ENCODE results near the gene DGKI.

Gene DGKI

GRCh38 chr7:137696376-137696775 lies 150.4 kb downstream of the DGKI start:
- H3K4me1 ChIP-seq (ENCODE audit: control insufficient read depth in 2 of 2, insufficient read depth in 1 of 2, low read depth in 1 of 2, low read length in 2 of 2) = peaks cover 0 to 4% of the 10 kb centered on the region in 2 donors
- no peak overlapping the region for H3K27ac ChIP-seq (replicated peaks; ENCODE audit: low read length)
- H3K9ac ChIP-seq (ENCODE audit: low read depth, low read length, poor library complexity) = no peak overlapping the region
- no peak overlapping the region for H2BK5ac ChIP-seq (ENCODE audit: low read length)
- no peak overlapping the region for H3K14ac ChIP-seq (ENCODE audit: low read length)
- H3K4ac ChIP-seq (ENCODE audit: low read length) = no peak overlapping the region
- H2BK12ac ChIP-seq (ENCODE audit: low read length) = no peak overlapping the region
- no CpG with 5 or more reads among the region's 2 CpGs for WGBS, 2 donors (ENCODE audit: extremely low coverage in 2 of 2, insufficient read length in 2 of 2, insufficient replicate concordance in 1 of 2)
- no peaks in the 10 kb centered on the region for H3K27me3 ChIP-seq (ENCODE audit: control insufficient read depth in 3 of 3, insufficient read depth in 3 of 3, low read depth in 1 of 3, low read length in 3 of 3)
- H4K91ac ChIP-seq (ENCODE audit: low read depth, low read length, poor library complexity) = no peak overlapping the region
- no peak overlapping the region for H3K4me2 ChIP-seq (ENCODE audit: insufficient read depth, low read length, poor library complexity, severe bottlenecking)
- H3K9me3 ChIP-seq (replicated peaks in 1 of 2; ENCODE audit: control insufficient read depth in 2 of 2, insufficient read depth in 1 of 2, low read depth in 1 of 2, low read length in 2 of 2) = no peaks in the 10 kb centered on the region
- no peaks in the 10 kb centered on the region for H3K79me1 ChIP-seq (ENCODE audit: low read depth, low read length)
- H2BK15ac ChIP-seq (ENCODE audit: low read length) = no peak overlapping the region
- no peaks in the 10 kb centered on the region for H3K36me3 ChIP-seq (replicated peaks in 1 of 2; ENCODE audit: control insufficient read depth in 2 of 2, insufficient read depth in 2 of 2, low read length in 2 of 2)
- no peak for DNase-seq (ENCODE audit: low spot score)
- H3K23ac ChIP-seq (ENCODE audit: low read depth, low read length, poor library complexity) = no peak overlapping the region
- no peak overlapping the region for H3K18ac ChIP-seq (ENCODE audit: low read length)
- no peak overlapping the region for H2AFZ ChIP-seq (ENCODE audit: low read length)
- H2BK120ac ChIP-seq (ENCODE audit: low read depth, low read length) = no peak overlapping the region
- no peak overlapping the region for H3K4me3 ChIP-seq (ENCODE audit: low read length in 2 of 2)
- no peak overlapping the region for H4K8ac ChIP-seq (ENCODE audit: low read depth, low read length)
- no peak overlapping the region for H2AK5ac ChIP-seq (ENCODE audit: low read depth, low read length)

DNA sequence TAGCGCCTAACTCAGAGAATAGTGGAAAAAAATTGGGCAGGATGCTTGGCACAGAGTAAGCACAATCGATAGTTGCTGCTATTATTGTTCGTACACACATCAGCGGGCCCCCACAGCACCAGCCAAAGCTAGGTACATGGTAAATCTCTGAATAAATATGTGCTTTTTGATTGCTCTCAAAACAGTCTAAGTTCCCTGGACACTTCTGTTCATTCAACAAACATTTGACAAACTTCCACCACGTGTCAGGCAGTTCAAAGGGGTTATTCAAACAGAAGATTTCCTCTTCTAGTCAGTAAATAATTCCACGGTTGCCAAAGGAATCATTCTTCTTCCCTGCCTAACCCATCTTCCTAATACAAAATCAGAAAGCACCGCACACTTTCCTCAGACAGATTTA lies 150.8 kb downstream of the DGKI start:
- Histone ChIP-seq H4K91ac (ENCODE audit: low read depth, low read length, poor library complexity) (no peak overlapping the region), H2BK12ac (ENCODE audit: low read length) (no peak overlapping the region), H3K27ac (replicated peaks; ENCODE audit: low read length) (no peak overlapping the region), H3K4ac (ENCODE audit: low read length) (no peak overlapping the region), H3K4me2 (ENCODE audit: insufficient read depth, low read length, poor library complexity, severe bottlenecking) (no peak overlapping the region), H3K18ac (ENCODE audit: low read length) (no peak overlapping the region), H2BK120ac (ENCODE audit: low read depth, low read length) (no peak overlapping the region), H2AFZ (ENCODE audit: low read length) (no peak overlapping the region), H2BK5ac (ENCODE audit: low read length) (no peak overlapping the region), H3K14ac (ENCODE audit: low read length) (no peak overlapping the region), H3K9me3 (replicated peaks in 1 of 2; ENCODE audit: control insufficient read depth in 2 of 2, insufficient read depth in 1 of 2, low read depth in 1 of 2, low read length in 2 of 2) (no peaks in the 10 kb centered on the region), H2AK5ac (ENCODE audit: low read depth, low read length) (no peak overlapping the region), H3K79me1 (ENCODE audit: low read depth, low read length) (no peaks in the 10 kb centered on the region), H3K36me3 (replicated peaks in 1 of 2; ENCODE audit: control insufficient read depth in 2 of 2, insufficient read depth in 2 of 2, low read length in 2 of 2) (no peaks in the 10 kb centered on the region), H4K8ac (ENCODE audit: low read depth, low read length) (no peak overlapping the region), H3K9ac (ENCODE audit: low read depth, low read length, poor library complexity) (no peak overlapping the region), H3K4me1 (ENCODE audit: control insufficient read depth in 2 of 2, insufficient read depth in 1 of 2, low read depth in 1 of 2, low read length in 2 of 2) (peaks cover 0 to 4% of the 10 kb centered on the region in 2 donors), H3K27me3 (ENCODE audit: control insufficient read depth in 3 of 3, insufficient read depth in 3 of 3, low read depth in 1 of 3, low read length in 3 of 3) (no peaks in the 10 kb centered on the region), H2BK15ac (ENCODE audit: low read length) (no peak overlapping the region), H3K4me3 (ENCODE audit: low read length in 2 of 2) (no peak overlapping the region), H3K23ac (ENCODE audit: low read depth, low read length, poor library complexity) (no peak overlapping the region)
- DNase-seq (ENCODE audit: low spot score) = no peak
- no CpG with 5 or more reads among the region's 7 CpGs for WGBS, 2 donors (ENCODE audit: extremely low coverage in 2 of 2, insufficient read length in 2 of 2, insufficient replicate concordance in 1 of 2)

- whole genome bisulfite sequencing, 2 donors (ENCODE audit: extremely low coverage in 2 of 2, insufficient read length in 2 of 2, insufficient replicate concordance in 1 of 2) = 100% methylated on average over 1 of the region's 3 CpGs; no CpG with 5 or more reads in 1 of the 2 donors
- no peak overlapping the region for H3K4me3 ChIP-seq (ENCODE audit: low read length in 2 of 2)
- H4K8ac ChIP-seq (ENCODE audit: low read depth, low read length) = no peak overlapping the region
- H2BK120ac ChIP-seq (ENCODE audit: low read depth, low read length) = no peak overlapping the region
- H3K27me3 ChIP-seq (ENCODE audit: control insufficient read depth in 3 of 3, insufficient read depth in 3 of 3, low read depth in 1 of 3, low read length in 3 of 3) = no peaks in the 10 kb centered on the region
- H3K27ac ChIP-seq (replicated peaks; ENCODE audit: low read length) = no peak overlapping the region
- no peak overlapping the region for H2BK5ac ChIP-seq (ENCODE audit: low read length)
- no peak overlapping the region for H2AK5ac ChIP-seq (ENCODE audit: low read depth, low read length)
- no peak overlapping the region for H3K9ac ChIP-seq (ENCODE audit: low read depth, low read length, poor library complexity)
- H3K79me1 ChIP-seq (ENCODE audit: low read depth, low read length) = no peaks in the 10 kb centered on the region
- H2BK12ac ChIP-seq (ENCODE audit: low read length) = no peak overlapping the region
- no peak overlapping the region for H3K4ac ChIP-seq (ENCODE audit: low read length)
- H4K91ac ChIP-seq (ENCODE audit: low read depth, low read length, poor library complexity) = no peak overlapping the region
- no peaks in the 10 kb centered on the region for H3K9me3 ChIP-seq (replicated peaks in 1 of 2; ENCODE audit: control insufficient read depth in 2 of 2, insufficient read depth in 1 of 2, low read depth in 1 of 2, low read length in 2 of 2)
- no peaks in the 10 kb centered on the region for H3K36me3 ChIP-seq (replicated peaks in 1 of 2; ENCODE audit: control insufficient read depth in 2 of 2, insufficient read depth in 2 of 2, low read length in 2 of 2)
- peaks cover 0 to 4% of the 10 kb centered on the region in 2 donors for H3K4me1 ChIP-seq (ENCODE audit: control insufficient read depth in 2 of 2, insufficient read depth in 1 of 2, low read depth in 1 of 2, low read length in 2 of 2)
- H3K4me2 ChIP-seq (ENCODE audit: insufficient read depth, low read length, poor library complexity, severe bottlenecking) = no peak overlapping the region
- no peak overlapping the region for H3K23ac ChIP-seq (ENCODE audit: low read depth, low read length, poor library complexity)
- H2BK15ac ChIP-seq (ENCODE audit: low read length) = no peak overlapping the region
- no peak overlapping the region for H2AFZ ChIP-seq (ENCODE audit: low read length)
- H3K14ac ChIP-seq (ENCODE audit: low read length) = no peak overlapping the region
- no peak overlapping the region for H3K18ac ChIP-seq (ENCODE audit: low read length)
- no peak for DNase-seq (ENCODE audit: low spot score)
These were observed 151.3 kb downstream of the DGKI start for GRCh38 chr7:137695494-137695893.

DNA sequence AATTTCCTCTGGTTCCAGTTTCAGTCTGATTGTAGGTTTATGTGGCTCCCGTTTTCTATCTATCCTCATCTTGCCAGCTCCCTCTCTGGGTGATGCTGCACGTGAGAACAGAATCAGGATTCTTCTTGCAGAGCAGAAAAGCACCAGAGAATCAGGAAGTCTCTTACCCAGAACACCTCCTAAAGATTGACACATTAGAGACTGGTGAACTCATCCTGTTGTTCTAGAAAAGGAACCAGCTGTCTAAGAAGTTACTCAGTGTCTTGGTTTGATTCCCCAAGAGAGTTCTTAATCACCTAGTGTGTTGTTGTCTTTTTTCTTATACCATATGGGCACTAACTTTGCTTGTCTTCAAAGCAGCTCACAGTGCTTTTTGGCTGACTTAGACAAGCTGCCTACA lies 152.4 kb downstream of the DGKI start:
- Histone ChIP-seq H3K9me3 (replicated peaks in 1 of 2; ENCODE audit: control insufficient read depth in 2 of 2, insufficient read depth in 1 of 2, low read depth in 1 of 2, low read length in 2 of 2) (no peaks in the 10 kb centered on the region), H2BK120ac (ENCODE audit: low read depth, low read length) (no peak overlapping the region), H2BK5ac (ENCODE audit: low read length) (no peak overlapping the region), H2BK12ac (ENCODE audit: low read length) (no peak overlapping the region), H4K91ac (ENCODE audit: low read depth, low read length, poor library complexity) (no peak overlapping the region), H2AFZ (ENCODE audit: low read length) (no peak overlapping the region), H3K23ac (ENCODE audit: low read depth, low read length, poor library complexity) (no peak overlapping the region), H3K36me3 (replicated peaks in 1 of 2; ENCODE audit: control insufficient read depth in 2 of 2, insufficient read depth in 2 of 2, low read length in 2 of 2) (no peaks in the 10 kb centered on the region), H2BK15ac (ENCODE audit: low read length) (no peak overlapping the region), H4K8ac (ENCODE audit: low read depth, low read length) (no peak overlapping the region), H3K4me1 (ENCODE audit: control insufficient read depth in 2 of 2, insufficient read depth in 1 of 2, low read depth in 1 of 2, low read length in 2 of 2) (peaks cover 0 to 4% of the 10 kb centered on the region in 2 donors), H3K14ac (ENCODE audit: low read length) (no peak overlapping the region), H2AK5ac (ENCODE audit: low read depth, low read length) (no peak overlapping the region), H3K4me2 (ENCODE audit: insufficient read depth, low read length, poor library complexity, severe bottlenecking) (no peak overlapping the region), H3K4me3 (ENCODE audit: low read length in 2 of 2) (no peak overlapping the region), H3K4ac (ENCODE audit: low read length) (no peak overlapping the region), H3K27me3 (ENCODE audit: control insufficient read depth in 3 of 3, insufficient read depth in 3 of 3, low read depth in 1 of 3, low read length in 3 of 3) (no peaks in the 10 kb centered on the region), H3K9ac (ENCODE audit: low read depth, low read length, poor library complexity) (no peak overlapping the region), H3K79me1 (ENCODE audit: low read depth, low read length) (no peaks in the 10 kb centered on the region), H3K18ac (ENCODE audit: low read length) (no peak overlapping the region), H3K27ac (replicated peaks; ENCODE audit: low read length) (no peak overlapping the region)
- no peak for DNase-seq (ENCODE audit: low spot score)
- WGBS, 2 donors (ENCODE audit: extremely low coverage in 2 of 2, insufficient read length in 2 of 2, insufficient replicate concordance in 1 of 2) = no CpG with 5 or more reads among the region's 2 CpGs

Measured in neuronal stem cell (in vitro differentiated cells).